Mucosa of descending colon (tissue), 3 donors: ENCODE data around the gene DYNLT2B. TPM values are rescaled to one million over a fixed set of nuclear protein-coding genes. Genes with fewer than 3 reads are reported as not detected.
A peak's percentile ranks its signal among the peaks of the same experiment; 100 is the strongest.

Experiments
- ATAC-seq: fragments of 200-7000 bp; cut with Tn5 transposase; one replicate; pipeline ENCODE4 v1.9.1; 2020; ENCODE audit warnings: mild to moderate bottlenecking, moderate library complexity
- DNase-seq, 3 donors: peaks; one replicate each; pipeline ENCODE4 v3.0.0-alpha.2; 2020
- H3K36me3 ChIP-seq: fragments of 200-600 bp; one replicate; pipeline ENCODE4 v1.8.0; 2021; ENCODE audit warnings: low read depth, mild to moderate bottlenecking
- H3K4me1 ChIP-seq: fragments of 200-600 bp; one replicate; pipeline ENCODE4 v1.8.0; 2021; ENCODE audit warnings: low read depth, mild to moderate bottlenecking
- H3K4me3 ChIP-seq: fragments of 200-600 bp; one replicate; pipeline ENCODE4 v1.8.0; 2021; ENCODE audit warnings: mild to moderate bottlenecking
- H3K9me3 ChIP-seq: fragments of 200-600 bp; one replicate; pipeline ENCODE4 v1.8.0; 2021; ENCODE audit warnings: mild to moderate bottlenecking
- CTCF ChIP-seq: fragments of 200-600 bp; IDR thresholded peaks from one replicate; pipeline ENCODE4 v1.8.0; 2022; ENCODE audit warnings: antibody characterized with exemption, mild to moderate bottlenecking
- intact Hi-C, 2 donors: fragments of 100-400 bp; cut with DNase I in 1 of 2; cut with micrococcal nuclease in 1 of 2; formaldehyde crosslinking; loops; one replicate each; pipeline versions ENCODE4 v1.11.0 to v1.11.1; 2022; cut with DNase I, micrococcal nuclease
- total RNA-seq, 3 donors: library from RNA; stranded (reverse); fragmentation: NEBNext Ultra II Directional in 2 of 3; extraction: Animal tissue kit (Norgen Biotek cat#: 25700) in 2 of 3; gene quantifications; one replicate each; pipeline versions ENCODE4 v1.2.1 to v1.2.4, GENCODE V29; 2021 to 2023
- donor health status: DM: no; HTN: no; CAD: no; lungs with moderate emphysema.
- donor health status: DM: no; HTN: no; CAD: no.
- donor health status: DM: no; HTN: yes; CAD: no.

The DYNLT2B gene
- total RNA-seq, 3 donors from 2014 or later: 0.64 to 5.2 (median 2.3) TPM

GRCh38 chr3:196275126-196275525 lies 42.9 kb downstream of the DYNLT2B start:
- no peaks in the 10 kb centered on the region for H3K9me3 ChIP-seq
- H3K4me1 ChIP-seq: peaks cover 17% of the 10 kb centered on the region
- no peaks in the 10 kb centered on the region for H3K36me3 ChIP-seq
- H3K4me3 ChIP-seq: no peak overlapping the region
- ATAC-seq (no peak), DNase-seq (no peak)
- intact Hi-C loops: no loop called here
- no peak for TF ChIP-seq CTCF

- peak; percentile 62 for ATAC-seq
- no peak for DNase-seq
- H3K4me3 ChIP-seq: no peak overlapping the region
- intact Hi-C loops: no loop called here
- H3K4me1 ChIP-seq: peaks cover 13% of the 10 kb centered on the region
- TF ChIP-seq CTCF: no peak
- no peaks in the 10 kb centered on the region for H3K9me3 ChIP-seq
- H3K36me3 ChIP-seq: no peaks in the 10 kb centered on the region
Observed at GRCh38 chr3:196274585-196274984, 43.5 kb downstream of the DYNLT2B start.

- TF ChIP-seq CTCF: no peak
- Histone ChIP-seq H3K36me3 (no peaks in the 10 kb centered on the region), H3K4me3 (no peak overlapping the region), H3K4me1 (peaks cover 6% of the 10 kb centered on the region), H3K9me3 (no peaks in the 10 kb centered on the region)
- intact Hi-C loops: no loop called here
- DNase-seq (no peak), ATAC-seq (no peak)
Observed at GRCh38 chr3:196273655-196274054, 44.4 kb downstream of the DYNLT2B start.

GRCh38 chr3:196272826-196273225 lies 45.2 kb downstream of the DYNLT2B start:
- no peak for TF ChIP-seq CTCF
- intact Hi-C loops: no loop called here
- ATAC-seq (no peak), DNase-seq (no peak)
- H3K9me3 ChIP-seq: no peaks in the 10 kb centered on the region
- H3K4me3 ChIP-seq: no peak overlapping the region
- H3K4me1 ChIP-seq: peaks cover 4% of the 10 kb centered on the region
- no peaks in the 10 kb centered on the region for H3K36me3 ChIP-seq

GRCh38 chr3:196270499-196270898 lies 47.5 kb downstream of the DYNLT2B start:
- Histone ChIP-seq H3K4me3 (no peak overlapping the region), H3K9me3 (no peaks in the 10 kb centered on the region), H3K36me3 (no peaks in the 10 kb centered on the region), H3K4me1 (no peaks in the 10 kb centered on the region)
- intact Hi-C loops: no loop called here
- no peak for ATAC-seq
- DNase-seq: no peak
- no peak for TF ChIP-seq CTCF
